ENCODE data around the gene EARS2.
"Not testable (repeated sequence)": the region's sequence is repeated elsewhere in the genome, so short reads cannot be mapped to it uniquely, and the experiment has no call there.

The EARS2 gene

DNA sequence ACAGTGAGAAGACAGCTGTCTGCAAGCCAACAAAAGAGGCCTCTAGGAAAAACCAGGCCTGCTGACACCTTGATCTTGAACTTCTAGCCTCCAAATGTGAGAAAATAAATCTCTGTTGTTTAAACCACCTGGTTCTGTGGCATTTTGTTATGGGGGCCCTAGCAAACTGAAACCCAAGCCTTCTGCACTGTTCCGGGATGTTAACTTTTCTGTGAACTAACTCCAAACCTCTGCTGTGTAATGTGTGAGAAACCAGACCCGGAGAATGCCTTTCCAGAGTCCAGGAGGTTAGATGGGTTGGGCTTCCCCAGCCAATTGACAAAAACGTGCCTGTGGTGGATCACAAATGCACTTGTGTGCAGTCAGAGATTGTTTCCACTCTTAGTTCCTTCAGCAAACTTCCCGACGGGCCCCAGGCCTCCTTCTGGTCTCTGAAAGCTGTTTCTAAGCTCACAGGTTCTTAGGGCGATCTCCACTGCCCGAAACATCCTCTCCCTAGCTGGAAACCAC, 33.2 kb downstream of the EARS2 start:
- no peak for DNase-seq

DNA sequence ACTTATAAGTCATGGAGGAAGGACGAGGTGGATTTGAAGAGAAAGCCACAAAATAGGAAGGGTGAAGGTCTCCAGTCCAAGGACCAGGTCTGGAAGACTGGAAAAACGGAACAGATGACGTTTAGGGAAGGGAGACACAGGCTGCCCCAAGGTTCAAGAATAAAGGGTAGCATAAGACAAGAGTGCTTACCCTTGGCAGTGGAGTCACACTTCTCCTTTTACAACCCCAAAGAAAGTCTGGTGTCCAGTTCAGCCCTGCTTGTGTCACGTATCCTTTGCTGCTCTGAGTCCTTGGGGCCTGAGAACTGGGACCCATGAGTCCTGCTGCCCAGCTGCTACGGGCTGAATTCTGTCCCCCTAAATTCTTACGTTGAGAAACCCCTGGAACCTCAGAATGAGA, 33.8 kb downstream of the EARS2 start:
- no peak for DNase-seq

DNA sequence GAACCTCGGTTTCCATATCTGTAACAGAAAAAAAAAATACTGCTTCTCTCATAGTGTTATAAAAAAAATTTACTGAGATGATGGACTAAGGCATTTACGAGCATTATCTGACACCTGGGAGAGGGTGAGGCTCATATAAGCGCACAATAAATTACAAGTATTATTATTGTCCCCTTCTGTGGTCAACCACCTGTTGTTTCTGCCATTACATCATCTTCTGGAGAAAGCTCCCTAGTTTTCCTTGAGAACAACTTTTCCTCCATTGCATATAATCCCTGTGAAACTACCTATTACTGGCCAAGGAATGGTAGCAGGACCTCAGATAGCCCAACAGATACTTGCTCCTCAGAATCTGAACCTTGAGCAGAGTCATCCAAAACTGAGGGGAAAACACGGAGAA, 35.2 kb downstream of the EARS2 start:
- DNase-seq = no peak

DNA sequence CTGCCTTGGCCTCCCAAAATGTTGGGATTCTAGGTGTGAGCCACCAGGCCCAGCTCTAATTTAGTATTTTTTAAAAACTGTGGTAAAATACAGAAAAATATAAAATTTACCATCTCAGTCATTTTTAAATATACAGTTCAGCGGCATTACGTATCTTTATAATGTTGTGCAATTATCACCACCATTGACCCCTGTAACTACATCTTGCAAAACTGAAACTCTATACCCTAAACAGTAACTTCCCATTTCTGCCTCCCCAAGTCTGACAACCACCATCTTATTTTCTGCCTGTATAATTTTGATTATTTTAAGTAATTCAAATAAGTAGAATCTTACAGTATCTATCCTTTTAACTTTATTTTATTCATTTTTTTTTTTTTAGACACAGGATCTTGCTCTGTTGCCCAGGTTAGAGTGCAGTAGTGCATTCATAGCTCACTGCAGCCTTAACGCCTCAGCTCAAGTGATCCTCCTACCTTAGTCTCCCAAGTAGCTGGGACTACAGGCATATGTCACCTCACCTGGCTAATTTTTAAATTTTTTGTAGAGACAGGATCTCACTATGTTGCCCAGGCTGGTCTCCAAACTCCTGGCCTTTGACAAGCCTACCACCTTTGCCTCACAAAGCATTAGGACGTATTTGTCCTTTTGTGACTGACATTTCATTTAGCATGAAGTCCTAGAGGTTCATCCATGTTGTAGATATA, 36.0 kb downstream of the EARS2 start:
- no peak for DNase-seq

DNA sequence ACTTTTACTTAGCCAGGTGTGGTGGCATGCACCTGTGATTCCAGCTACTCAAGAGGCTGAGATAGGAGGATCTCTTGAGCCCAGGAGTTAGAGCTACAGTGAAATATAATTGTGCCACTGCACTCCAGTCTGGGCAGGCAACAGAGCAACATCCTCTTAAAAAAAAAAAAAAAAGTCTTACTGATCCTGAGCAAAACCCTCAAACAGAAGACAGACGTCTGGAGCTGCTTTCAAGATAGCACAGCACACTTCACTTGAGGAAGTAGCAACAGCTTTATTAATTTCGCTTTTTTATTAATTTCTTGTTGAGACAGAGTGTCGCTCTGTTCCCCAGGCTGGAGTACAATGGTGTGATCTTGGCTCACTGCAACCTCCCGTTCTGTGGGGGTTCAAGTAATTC, 36.6 kb downstream of the EARS2 start:
- no peak for DNase-seq

DNA sequence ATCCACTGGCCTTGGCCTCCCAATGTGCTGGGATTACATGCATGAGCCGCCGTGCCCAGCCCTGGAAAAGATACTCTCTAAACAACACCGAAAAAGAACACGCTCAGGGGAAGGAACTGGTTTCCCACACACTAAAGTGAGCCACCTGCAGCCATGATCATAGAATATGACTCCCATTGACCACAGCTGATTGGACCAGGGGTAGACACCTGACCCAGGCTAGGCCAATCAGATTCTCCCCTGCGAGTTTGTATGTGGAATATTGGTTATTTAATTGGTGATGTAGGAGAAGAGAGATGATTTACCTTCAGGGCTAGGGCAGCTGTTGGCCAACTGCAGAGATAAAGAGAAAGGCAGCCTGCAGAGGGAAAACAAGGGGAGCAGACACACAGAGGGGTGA, 37.9 kb downstream of the EARS2 start:
- DNase-seq = no peak

DNA sequence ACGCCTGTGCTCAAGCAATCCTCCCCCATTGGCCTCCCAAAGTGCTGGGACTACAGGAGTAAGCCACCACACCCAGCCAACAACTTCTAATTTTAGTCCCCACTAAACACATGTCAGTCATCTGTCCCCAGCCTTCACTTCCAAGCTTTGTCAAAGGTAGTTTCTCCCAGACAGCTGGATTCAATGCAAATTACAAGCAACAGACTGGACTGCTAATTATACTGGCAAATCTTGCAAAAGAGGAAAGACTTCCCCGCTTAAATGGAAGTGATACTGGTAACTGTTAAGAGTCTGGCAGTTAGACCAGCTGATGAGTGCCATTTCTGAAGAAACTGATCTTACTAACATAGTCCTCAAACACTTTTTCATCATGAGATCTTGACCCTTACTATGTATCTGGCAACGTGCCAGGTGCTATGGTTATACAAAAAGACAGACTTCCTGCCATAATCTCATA, 38.7 kb downstream of the EARS2 start:
- peak in 1 of 2 donors; percentile 17 for DNase-seq

DNA sequence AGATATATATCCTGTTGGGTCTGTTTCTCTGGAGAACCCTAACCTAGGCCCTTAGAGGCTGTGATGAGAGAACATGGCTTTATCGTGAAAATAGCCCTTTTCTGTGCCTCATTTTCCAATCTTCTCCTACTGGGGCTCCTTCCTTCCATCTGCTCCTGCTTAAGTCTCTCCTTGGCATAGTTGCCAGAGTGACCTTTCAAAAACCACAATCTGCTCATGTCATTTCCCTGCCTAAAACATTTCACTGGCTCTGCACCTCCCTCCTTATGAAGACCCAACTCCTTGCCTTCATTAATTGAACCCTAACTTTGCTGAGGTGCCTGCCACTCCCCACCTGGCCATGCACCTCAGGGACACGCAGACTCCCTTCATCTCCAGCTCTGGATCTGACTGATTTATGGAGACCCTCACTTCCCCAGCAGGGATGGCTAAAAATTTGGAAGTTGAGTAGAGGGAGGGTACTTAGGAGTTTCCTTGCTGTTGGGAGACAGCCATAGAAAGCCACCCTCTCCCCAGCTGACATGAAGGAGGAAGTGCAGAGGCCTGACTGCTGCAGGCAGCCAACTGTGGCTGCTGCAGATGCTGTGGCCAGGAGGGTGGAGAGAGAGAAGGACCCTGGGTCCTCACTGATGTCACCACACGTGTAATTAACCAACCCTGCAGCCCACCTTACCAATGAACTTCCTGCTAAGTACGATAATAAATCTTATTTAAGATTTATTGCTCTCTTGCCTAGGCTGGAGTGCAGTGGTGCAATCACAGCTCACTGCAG, 40.6 kb downstream of the EARS2 start:
- peak in 1 of 2 donors; percentile 63 for DNase-seq

DNA sequence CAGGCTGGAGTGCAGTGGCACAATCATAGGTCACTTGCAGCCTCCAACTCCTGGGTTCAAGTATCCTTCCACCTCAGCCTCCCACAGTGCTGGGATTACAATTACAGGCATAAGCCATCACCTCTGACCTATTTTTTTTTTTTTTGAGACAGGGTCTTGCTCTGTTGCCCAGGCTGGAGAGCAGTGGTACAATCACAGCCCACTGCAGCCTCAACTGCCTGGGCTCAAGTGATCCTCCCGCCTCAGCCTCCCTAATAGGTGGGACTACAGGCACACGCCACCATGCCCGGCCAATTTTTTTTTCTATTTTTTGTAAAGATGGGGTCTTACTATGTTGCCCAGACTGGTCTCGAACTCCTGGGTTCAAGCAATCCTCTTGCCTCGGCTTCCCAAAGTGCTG, 41.3 kb downstream of the EARS2 start:
- DNase-seq = no peak

DNA sequence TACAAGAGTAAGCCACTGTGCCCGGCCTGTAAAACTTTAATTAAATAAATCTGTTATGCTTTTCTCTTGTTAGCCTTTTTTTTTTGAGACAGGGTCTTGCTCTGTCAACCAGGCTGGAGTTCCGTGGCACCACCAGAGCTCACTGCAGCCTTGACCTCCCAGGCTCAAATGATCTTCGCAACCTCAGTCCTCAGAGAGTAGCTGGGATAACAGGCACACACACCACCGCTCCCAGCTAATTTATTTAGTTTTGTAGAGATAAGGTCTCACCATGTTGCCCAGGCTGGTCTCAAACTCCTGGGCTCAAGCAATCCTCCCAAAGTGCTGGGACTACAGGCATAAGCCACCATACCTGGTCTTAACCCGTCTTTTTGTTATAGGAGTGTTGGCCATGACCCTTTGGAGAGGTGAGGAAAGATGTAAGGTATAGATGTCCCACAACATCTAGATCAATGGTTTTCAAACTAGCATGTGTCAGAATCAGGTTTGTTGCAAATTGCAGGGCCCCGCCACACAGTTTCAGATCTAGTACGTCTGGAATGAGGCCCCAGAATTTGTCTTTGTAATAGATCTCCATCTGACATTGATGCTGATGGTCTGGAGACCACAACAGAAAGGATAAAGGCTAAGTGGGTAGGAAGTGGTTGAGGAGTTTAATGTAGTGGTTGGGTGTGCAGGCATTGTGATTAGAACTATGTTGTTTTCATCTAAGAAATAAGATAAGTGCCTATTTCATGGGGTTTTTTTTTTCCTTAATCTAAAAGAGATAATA, 42.6 kb downstream of the EARS2 start:
- DNase-seq = peak in 1 of 2 donors; percentile 51

DNA sequence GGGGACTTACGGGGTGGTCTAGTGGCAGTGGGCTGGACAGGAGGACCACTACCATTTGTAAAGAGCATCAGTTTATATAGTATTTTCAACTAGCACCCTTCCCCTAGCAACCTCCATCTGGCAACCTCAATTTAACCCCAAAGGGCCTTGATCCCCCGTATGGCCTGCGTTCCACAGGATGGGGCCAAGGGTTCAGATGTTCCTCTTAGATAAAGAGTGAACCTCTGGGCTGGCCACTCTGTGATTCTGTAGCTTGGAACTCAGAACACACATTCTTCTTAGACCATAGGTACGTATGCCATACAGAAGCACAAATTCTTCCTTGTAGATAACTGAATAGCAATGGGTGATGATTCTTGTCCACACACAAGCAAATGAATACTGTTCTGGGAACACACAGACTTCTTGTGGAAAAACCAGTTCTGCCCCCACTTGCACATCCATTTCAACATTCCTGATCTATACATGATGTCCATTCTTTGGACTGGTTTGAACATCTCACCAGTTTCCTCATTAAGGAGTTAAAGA, 44.9 kb downstream of the EARS2 start:
- no peak for DNase-seq

DNA sequence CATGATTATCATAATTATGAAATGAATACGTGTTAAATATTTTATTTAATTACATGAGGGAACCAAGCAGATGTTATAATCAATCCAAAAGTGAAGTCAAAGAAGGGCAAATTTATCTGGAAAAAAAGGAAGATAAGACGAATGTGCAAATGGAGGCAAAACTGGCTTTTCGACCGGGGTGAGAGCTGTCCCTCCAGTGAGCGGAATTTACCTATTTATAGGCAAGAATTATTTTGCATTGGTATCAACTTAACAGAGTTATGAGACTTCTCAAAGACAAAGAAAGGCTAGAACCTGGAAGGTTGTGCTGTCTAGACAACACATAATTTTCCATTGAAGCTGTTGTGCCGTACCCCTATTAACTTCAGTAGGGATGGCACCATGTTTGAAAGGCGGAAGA, 45.4 kb downstream of the EARS2 start:
- no peak for DNase-seq

DNA sequence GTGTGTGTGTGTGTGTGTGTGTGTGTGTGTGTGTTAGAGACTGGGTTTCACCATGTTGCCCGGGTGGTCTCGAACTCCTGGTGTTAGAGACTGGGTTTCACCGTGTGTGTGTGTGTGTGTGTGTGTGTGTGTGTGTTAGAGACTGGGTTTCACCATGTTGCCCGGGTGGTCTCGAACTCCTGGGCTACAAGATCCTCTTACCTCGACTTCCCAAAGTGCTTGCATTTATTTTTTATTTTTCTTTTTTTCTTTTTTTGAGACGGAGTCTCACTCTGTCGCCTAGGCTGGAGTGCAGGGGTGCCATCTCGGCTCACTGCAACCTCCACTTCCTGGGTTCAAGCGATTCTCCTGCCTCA, 46.3 kb downstream of the EARS2 start:
- not testable (repeated sequence) for DNase-seq

DNA sequence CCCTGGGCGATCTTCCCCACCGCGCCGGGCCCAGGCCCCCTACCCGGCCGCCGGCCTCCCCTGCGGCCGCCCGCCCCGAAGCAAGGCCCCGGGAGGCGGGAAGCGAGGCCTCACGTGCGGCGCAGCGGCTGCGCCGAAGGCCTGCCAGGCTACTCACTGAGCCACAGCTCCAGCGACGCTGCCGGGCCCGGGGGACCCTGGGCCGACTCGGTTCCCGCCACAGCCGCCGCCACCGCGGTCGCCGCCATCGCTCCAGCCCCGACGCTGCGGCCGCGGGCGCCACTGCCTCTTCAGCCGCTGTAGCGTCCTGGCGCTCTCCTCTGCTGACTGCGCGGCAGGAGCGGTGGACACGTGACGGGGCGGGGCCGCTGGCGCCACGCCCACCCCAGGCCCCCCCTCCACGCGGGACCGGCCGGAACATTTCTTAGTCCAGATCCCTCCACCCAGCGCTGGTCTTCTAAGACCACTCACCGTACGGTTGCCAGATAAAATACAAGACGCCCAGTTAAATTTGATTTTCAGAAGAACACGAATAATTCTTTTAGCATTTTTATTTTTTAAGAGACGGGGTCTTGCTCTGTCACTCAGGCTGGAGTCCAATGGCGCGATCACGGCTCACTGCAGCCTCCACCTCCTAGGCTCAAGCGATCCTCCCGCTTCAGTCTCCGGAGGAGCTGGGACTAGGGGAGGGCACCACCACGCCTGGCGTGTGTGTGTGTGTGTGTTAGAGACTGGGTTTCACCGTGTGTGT, 46.8 kb downstream of the EARS2 start, which contains the start of gene GGA2:
Gene GGA2, minus strand, starts transcription at position 331 of the 751 bp plus-strand sequence. Its CDS starts 83 bp downstream, at position 248.
- peak; percentile 78 to 82 for DNase-seq

DNA sequence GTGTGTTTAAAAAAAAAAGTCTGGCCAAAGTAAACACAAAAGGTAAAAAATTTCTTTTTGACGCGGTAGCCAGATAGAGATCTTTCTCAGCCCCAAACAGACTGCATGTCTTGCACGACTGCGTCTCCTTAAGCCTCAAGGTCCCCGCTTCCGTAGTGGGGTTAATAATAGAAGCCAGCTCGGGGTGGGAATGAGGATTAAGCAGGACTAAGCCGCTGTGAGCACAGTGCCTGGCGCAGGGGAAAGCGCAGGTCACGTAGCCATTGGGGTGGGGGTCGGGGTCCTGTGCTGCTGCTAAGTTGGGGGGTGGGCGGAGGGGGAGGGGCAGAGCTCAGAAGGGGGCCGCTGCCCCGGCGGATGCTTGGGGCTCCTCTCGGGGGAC, 47.4 kb downstream of the EARS2 start:
- peak in 1 of 2 donors; percentile 51 for DNase-seq

DNA sequence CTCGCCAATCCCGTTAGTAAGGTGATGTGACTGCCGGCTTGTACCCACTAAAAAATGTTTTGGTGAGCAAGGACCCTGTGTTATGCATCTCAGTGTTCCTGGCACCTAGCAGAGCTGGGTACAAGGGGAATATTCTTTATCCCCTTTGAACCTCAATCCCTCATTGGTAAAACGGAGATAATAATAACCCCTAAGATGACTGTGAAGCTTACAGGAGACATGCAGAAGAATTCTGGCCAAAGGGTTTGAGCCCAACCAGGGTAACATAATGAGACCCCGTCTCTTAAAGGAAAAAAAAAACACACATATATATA, 47.8 kb downstream of the EARS2 start:
- no peak for DNase-seq

DNA sequence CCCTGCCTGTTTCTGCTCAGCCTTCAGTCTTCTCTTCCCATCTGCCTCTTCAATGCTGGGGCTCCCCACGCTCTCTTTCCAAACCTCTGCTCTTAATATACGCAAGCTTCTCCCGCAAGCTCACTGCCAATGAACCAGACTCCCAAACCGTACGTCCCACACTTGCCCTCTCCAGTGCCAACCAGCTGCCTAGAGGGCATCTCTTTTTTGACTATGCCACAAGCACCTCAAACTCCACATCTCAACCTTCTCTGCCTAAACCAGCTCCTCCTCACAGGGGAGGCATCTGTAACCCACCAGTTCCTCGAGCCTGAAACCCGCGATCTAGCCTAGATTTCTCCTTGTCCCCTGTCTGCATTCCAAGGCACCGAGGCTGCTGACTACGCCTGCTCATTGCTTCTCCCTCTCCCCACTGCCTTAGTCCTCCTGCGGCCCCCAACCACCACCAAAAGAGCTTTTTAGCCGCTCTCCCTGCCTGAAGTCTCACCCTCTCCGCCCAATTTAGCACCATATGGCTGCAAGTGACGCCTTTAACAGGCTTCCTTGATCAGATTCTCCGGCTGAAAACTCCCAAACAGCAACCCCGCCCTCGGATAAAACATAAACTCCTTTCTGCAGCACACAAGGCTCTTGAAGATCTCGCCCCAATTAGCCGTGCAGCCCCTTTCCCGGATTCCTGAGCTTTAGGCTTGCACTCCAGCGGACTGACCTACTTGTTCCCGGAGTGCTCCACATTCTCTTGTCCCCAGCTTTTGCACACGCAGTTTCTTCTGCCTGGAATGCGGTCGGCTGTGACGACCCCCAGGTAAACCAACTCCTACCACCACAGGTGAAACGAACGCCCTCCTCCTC, 48.3 kb downstream of the EARS2 start:
- DNase-seq = no peak

DNA sequence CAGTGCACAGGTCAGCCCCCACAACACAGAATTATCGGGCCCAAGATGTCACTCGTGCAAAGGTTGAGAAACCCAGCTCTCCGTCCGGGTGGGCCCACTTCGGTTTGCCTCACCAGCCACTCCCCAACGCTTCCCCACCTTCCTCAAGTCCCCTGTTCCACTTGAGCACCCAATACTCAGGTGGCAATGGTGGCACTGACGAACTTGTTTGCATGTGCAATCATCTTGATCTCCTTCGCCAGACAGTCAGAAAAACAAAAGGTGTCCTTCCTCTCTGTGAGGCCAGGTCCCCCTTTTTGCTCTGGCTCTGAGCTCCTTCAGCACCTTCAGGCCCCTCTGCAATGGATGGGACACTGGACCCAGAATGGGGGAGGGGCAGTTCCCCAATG, 50.5 kb downstream of the EARS2 start:
- DNase-seq = peak in 1 of 2 donors; percentile 40

DNA sequence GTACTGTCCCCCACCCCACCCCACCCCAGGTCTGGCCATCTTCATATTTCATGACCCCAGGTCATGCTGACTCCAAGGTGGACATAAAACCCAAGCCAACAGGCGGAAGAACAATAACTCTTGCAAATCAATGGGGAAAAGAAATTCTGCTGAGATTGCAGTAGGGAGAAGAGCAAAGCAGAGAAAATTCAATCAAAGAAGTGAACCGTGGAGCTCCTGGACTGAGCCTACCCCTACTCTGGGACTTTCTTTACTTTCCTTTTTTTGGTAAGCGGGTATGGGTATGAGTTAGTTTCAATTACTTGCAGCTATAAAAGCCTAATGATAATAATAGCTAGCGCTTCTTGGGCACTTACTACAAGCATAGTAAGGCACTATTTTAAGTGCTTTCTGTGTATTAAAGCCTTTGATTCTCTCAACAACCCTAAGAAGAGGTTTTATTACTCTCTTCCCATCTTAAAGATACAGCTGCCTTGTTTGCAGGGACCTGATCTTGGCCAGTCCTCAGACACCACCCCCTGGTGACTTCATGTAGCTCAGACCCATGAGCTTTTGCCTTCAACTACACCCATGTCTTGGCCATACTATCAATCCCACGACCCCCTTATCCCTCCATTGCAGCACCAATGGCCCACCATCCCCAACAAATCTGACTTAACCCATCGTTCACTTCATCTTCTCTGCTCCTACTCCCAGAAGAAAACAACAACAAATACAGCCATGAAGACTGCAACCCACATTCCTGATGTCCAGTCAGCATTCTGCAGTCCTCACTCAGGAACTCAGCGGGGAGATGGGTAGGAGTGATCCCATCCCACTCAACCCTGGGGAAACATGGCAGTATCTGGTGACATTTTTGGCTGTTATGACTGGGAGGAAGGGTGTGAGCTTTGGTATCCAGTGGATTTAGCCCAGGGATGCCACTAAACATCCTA, 51.2 kb downstream of the EARS2 start:
- DNase-seq = no peak

DNA sequence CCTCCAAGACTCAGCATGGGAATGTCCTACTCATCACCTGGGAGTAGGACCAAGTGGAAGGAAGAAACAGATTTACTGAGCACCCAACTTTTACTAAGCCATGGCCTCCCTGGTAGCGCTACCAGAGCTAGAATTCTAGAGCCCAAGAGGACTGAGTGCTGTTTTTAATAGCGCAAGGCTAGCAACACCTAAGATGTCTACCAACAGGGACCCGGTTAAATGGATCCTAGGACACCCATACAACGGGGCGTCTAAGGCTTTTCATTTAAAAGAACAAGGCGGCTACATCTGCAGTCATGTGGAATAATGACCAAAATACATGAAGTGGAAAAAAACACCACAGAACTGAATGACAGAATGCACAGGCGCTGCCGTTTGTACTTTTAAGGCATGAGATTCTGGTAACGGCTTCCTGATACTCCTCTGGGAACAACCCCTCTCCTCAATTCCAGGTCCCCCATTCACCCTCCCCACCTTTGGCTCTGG, 51.9 kb downstream of the EARS2 start:
- DNase-seq = no peak

Data from CD4-positive, alpha-beta T cell treated with Interferon alpha-2 for 1 hour (primary cell).